ENCODE results near the gene HYOU1.
A peak's percentile ranks its signal among the peaks of the same experiment; 100 is the strongest.

The HYOU1 gene

DNA sequence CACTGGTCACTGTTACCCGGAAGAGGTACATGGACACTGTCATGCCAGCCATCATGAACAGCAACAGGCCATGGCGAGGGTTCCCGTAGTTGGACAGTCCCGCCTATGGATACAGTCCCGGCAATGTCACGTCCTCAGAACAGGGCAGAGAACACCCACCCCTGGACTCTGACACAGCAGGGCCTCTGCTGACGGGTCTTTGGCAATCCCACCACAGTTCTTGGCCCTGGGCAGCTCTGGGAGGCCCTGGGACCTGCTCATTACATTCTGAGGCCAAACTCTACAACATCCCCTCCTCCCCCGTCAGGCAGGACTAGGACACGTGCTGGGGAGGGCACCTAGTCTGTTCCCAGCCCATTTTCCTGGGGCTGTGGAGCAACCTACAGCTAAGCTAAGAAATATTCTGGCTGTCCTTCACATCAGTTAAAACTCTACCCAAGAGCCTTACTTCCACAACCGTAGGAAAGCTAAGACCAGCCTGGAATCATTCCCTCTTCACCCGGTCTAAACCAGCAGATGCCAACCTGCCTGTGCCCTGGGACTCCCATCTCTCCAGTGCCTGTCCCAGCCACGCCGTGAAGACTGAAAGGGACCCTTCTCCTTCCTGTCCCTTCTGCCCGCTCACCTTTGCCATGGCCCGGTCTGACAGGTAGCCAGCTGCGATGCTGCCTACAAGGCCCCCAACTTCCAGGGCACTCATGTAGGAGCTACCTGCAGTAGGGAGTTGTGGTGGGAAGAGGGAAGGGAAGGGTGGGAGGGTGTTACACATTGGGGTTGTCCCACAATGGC lies 30.8 kb downstream of the HYOU1 start:
- Histone ChIP-seq H3K4me2 (ENCODE audit: insufficient read depth, low read length, poor library complexity, severe bottlenecking) (no peak overlapping the region), H3K14ac (ENCODE audit: low read length) (no peak overlapping the region), H3K79me1 (ENCODE audit: low read depth, low read length) (peaks cover 19% of the 10 kb centered on the region), H2BK12ac (ENCODE audit: low read length) (no peak overlapping the region), H2BK120ac (ENCODE audit: low read depth, low read length) (no peak overlapping the region), H3K9ac (ENCODE audit: low read depth, low read length, poor library complexity) (no peak overlapping the region), H3K36me3 (replicated peaks in 1 of 2; ENCODE audit: control insufficient read depth in 2 of 2, insufficient read depth in 2 of 2, low read length in 2 of 2) (peaks cover 56 to 80% of the 10 kb centered on the region in 2 donors), H2AFZ (ENCODE audit: low read length) (no peak overlapping the region), H2BK5ac (ENCODE audit: low read length) (peak overlapping the region; percentile 16), H3K23ac (ENCODE audit: low read depth, low read length, poor library complexity) (no peak overlapping the region), H3K9me3 (replicated peaks in 1 of 2; ENCODE audit: control insufficient read depth in 2 of 2, insufficient read depth in 1 of 2, low read depth in 1 of 2, low read length in 2 of 2) (no peaks in the 10 kb centered on the region), H4K8ac (ENCODE audit: low read depth, low read length) (no peak overlapping the region), H3K4ac (ENCODE audit: low read length) (no peak overlapping the region), H4K91ac (ENCODE audit: low read depth, low read length, poor library complexity) (no peak overlapping the region), H3K27ac (replicated peaks; ENCODE audit: low read length) (no peak overlapping the region), H2AK5ac (ENCODE audit: low read depth, low read length) (no peak overlapping the region), H2BK15ac (ENCODE audit: low read length) (no peak overlapping the region), H3K18ac (ENCODE audit: low read length) (no peak overlapping the region), H3K4me3 (ENCODE audit: low read length in 2 of 2) (no peak overlapping the region), H3K4me1 (ENCODE audit: control insufficient read depth in 2 of 2, insufficient read depth in 1 of 2, low read depth in 1 of 2, low read length in 2 of 2) (peaks cover 6 to 12% of the 10 kb centered on the region in 2 donors), H3K27me3 (ENCODE audit: control insufficient read depth in 3 of 3, insufficient read depth in 3 of 3, low read depth in 1 of 3, low read length in 3 of 3) (no peaks in the 10 kb centered on the region)
- DNase-seq (ENCODE audit: low spot score) = no peak
- WGBS, 2 donors (ENCODE audit: extremely low coverage in 2 of 2, insufficient read length in 2 of 2, insufficient replicate concordance in 1 of 2) = no CpG with 5 or more reads among the region's 16 CpGs

DNA sequence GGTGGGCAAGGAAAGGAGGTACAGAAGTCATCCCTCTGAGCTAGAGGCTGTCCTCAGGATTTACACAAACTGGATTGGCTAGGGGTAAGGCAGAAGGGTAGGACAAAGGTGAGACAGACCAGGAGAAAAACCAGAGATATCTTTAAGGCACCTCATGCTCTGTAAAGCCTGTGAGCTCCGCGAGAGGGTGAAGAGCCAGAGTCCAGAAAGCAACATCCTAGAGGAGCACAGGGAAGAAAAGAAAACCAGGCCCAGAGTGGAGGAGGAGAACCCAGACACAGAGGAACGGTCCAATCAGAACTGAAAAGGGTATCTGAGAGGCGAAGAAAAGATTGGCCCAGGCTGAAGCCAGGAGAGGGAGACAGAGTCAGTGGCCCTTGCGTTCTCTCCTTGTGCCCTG lies 31.5 kb downstream of the HYOU1 start:
- no peak overlapping the region for H3K14ac ChIP-seq (ENCODE audit: low read length)
- H3K36me3 ChIP-seq (replicated peaks in 1 of 2; ENCODE audit: control insufficient read depth in 2 of 2, insufficient read depth in 2 of 2, low read length in 2 of 2) = peaks cover 56 to 85% of the 10 kb centered on the region in 2 donors
- H2BK12ac ChIP-seq (ENCODE audit: low read length) = no peak overlapping the region
- H3K9ac ChIP-seq (ENCODE audit: low read depth, low read length, poor library complexity) = peak overlapping the region; percentile 26
- no peak overlapping the region for H3K4ac ChIP-seq (ENCODE audit: low read length)
- no peak overlapping the region for H2BK120ac ChIP-seq (ENCODE audit: low read depth, low read length)
- H3K27ac ChIP-seq (replicated peaks; ENCODE audit: low read length) = no peak overlapping the region
- H3K23ac ChIP-seq (ENCODE audit: low read depth, low read length, poor library complexity) = no peak overlapping the region
- H2BK15ac ChIP-seq (ENCODE audit: low read length) = no peak overlapping the region
- no peak overlapping the region for H3K4me3 ChIP-seq (ENCODE audit: low read length in 2 of 2)
- no peak overlapping the region for H3K18ac ChIP-seq (ENCODE audit: low read length)
- H4K8ac ChIP-seq (ENCODE audit: low read depth, low read length) = no peak overlapping the region
- no peaks in the 10 kb centered on the region for H3K27me3 ChIP-seq (ENCODE audit: control insufficient read depth in 3 of 3, insufficient read depth in 3 of 3, low read depth in 1 of 3, low read length in 3 of 3)
- no peak overlapping the region for H2AFZ ChIP-seq (ENCODE audit: low read length)
- H3K79me1 ChIP-seq (ENCODE audit: low read depth, low read length) = peaks cover 19% of the 10 kb centered on the region
- H3K4me2 ChIP-seq (ENCODE audit: insufficient read depth, low read length, poor library complexity, severe bottlenecking) = no peak overlapping the region
- no peaks in the 10 kb centered on the region for H3K9me3 ChIP-seq (replicated peaks in 1 of 2; ENCODE audit: control insufficient read depth in 2 of 2, insufficient read depth in 1 of 2, low read depth in 1 of 2, low read length in 2 of 2)
- no CpG with 5 or more reads among the region's 5 CpGs for WGBS, 2 donors (ENCODE audit: extremely low coverage in 2 of 2, insufficient read length in 2 of 2, insufficient replicate concordance in 1 of 2)
- H3K4me1 ChIP-seq (ENCODE audit: control insufficient read depth in 2 of 2, insufficient read depth in 1 of 2, low read depth in 1 of 2, low read length in 2 of 2) = peaks cover 6 to 12% of the 10 kb centered on the region in 2 donors
- H2BK5ac ChIP-seq (ENCODE audit: low read length) = peak overlapping the region; percentile 16
- no peak overlapping the region for H4K91ac ChIP-seq (ENCODE audit: low read depth, low read length, poor library complexity)
- H2AK5ac ChIP-seq (ENCODE audit: low read depth, low read length) = no peak overlapping the region
- DNase-seq (ENCODE audit: low spot score) = no peak

DNA sequence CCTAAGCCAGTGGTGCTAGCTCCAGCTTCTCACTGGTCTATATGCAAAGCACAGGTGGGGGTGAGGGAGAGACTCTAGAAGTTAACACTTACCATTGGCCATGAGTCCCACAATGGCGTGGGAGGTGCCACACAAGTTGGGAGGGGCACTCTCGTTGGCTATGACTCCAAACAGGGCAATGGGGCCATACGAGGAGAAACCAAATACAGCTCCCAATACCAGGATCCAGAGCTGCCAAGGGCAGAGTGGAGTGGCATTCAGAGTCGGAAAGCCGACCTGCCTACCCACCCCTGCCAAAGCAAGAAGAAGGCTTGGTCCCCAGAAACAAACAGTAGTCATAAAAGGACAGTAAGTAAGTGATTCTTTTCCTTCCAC lies 31.9 kb downstream of the HYOU1 start:
- no peak overlapping the region for H4K91ac ChIP-seq (ENCODE audit: low read depth, low read length, poor library complexity)
- no peak overlapping the region for H2BK15ac ChIP-seq (ENCODE audit: low read length)
- no peak overlapping the region for H2AK5ac ChIP-seq (ENCODE audit: low read depth, low read length)
- no peak overlapping the region for H3K4ac ChIP-seq (ENCODE audit: low read length)
- H2BK12ac ChIP-seq (ENCODE audit: low read length) = no peak overlapping the region
- peaks cover 57 to 89% of the 10 kb centered on the region in 2 donors for H3K36me3 ChIP-seq (replicated peaks in 1 of 2; ENCODE audit: control insufficient read depth in 2 of 2, insufficient read depth in 2 of 2, low read length in 2 of 2)
- no peaks in the 10 kb centered on the region for H3K9me3 ChIP-seq (replicated peaks in 1 of 2; ENCODE audit: control insufficient read depth in 2 of 2, insufficient read depth in 1 of 2, low read depth in 1 of 2, low read length in 2 of 2)
- no peak overlapping the region for H2AFZ ChIP-seq (ENCODE audit: low read length)
- H3K4me3 ChIP-seq (ENCODE audit: low read length in 2 of 2) = no peak overlapping the region
- H4K8ac ChIP-seq (ENCODE audit: low read depth, low read length) = no peak overlapping the region
- H2BK120ac ChIP-seq (ENCODE audit: low read depth, low read length) = no peak overlapping the region
- no peak overlapping the region for H3K18ac ChIP-seq (ENCODE audit: low read length)
- H3K79me1 ChIP-seq (ENCODE audit: low read depth, low read length) = peaks cover 14% of the 10 kb centered on the region
- no peak for DNase-seq (ENCODE audit: low spot score)
- H3K4me1 ChIP-seq (ENCODE audit: control insufficient read depth in 2 of 2, insufficient read depth in 1 of 2, low read depth in 1 of 2, low read length in 2 of 2) = peaks cover 6 to 12% of the 10 kb centered on the region in 2 donors
- no peak overlapping the region for H3K9ac ChIP-seq (ENCODE audit: low read depth, low read length, poor library complexity)
- no peak overlapping the region for H3K14ac ChIP-seq (ENCODE audit: low read length)
- no peak overlapping the region for H3K27ac ChIP-seq (replicated peaks; ENCODE audit: low read length)
- no peaks in the 10 kb centered on the region for H3K27me3 ChIP-seq (ENCODE audit: control insufficient read depth in 3 of 3, insufficient read depth in 3 of 3, low read depth in 1 of 3, low read length in 3 of 3)
- H3K23ac ChIP-seq (ENCODE audit: low read depth, low read length, poor library complexity) = no peak overlapping the region
- H2BK5ac ChIP-seq (ENCODE audit: low read length) = no peak overlapping the region
- WGBS, 2 donors (ENCODE audit: extremely low coverage in 2 of 2, insufficient read length in 2 of 2, insufficient replicate concordance in 1 of 2) = no CpG with 5 or more reads among the region's 5 CpGs
- H3K4me2 ChIP-seq (ENCODE audit: insufficient read depth, low read length, poor library complexity, severe bottlenecking) = no peak overlapping the region

DNA sequence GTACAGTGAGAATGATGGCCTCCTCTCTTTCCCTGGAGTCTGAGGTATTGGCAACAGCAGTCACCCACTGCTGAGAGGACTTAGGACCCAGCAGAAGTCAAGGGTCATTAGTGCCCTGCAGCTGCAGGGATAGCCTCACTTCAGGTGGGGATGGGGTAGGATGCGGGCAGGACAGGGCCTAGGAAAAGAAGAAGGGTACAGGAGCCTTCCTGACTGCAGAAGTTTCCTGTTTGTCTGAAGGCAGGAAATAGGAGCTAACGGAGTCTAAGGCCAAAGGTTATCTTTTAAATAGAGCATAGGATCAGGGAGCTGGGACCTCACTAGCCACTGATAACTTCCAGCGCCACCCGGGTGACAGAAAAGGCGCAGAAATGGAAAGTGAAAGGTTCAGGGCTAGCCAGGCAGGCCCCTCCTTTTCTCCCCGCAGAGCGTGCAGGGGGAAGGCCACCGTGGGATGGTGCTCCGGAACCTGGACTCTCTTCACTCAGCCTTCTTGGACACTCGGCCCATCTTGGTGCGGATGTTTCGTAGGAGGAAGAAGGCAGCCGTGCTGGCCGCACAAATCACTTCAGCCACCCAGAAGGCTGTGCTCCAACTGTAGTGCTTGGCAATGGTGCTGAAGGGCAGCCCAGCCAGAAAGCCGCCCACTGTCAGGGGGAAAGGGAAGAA lies 32.4 kb downstream of the HYOU1 start:
- H3K23ac ChIP-seq (ENCODE audit: low read depth, low read length, poor library complexity) = no peak overlapping the region
- no peak overlapping the region for H3K14ac ChIP-seq (ENCODE audit: low read length)
- H3K79me1 ChIP-seq (ENCODE audit: low read depth, low read length) = peaks cover 11% of the 10 kb centered on the region
- no peak overlapping the region for H2BK12ac ChIP-seq (ENCODE audit: low read length)
- no peaks in the 10 kb centered on the region for H3K27me3 ChIP-seq (ENCODE audit: control insufficient read depth in 3 of 3, insufficient read depth in 3 of 3, low read depth in 1 of 3, low read length in 3 of 3)
- H3K4me1 ChIP-seq (ENCODE audit: control insufficient read depth in 2 of 2, insufficient read depth in 1 of 2, low read depth in 1 of 2, low read length in 2 of 2) = peaks cover 5 to 12% of the 10 kb centered on the region in 2 donors
- DNase-seq (ENCODE audit: low spot score) = no peak
- H2AFZ ChIP-seq (ENCODE audit: low read length) = no peak overlapping the region
- WGBS, 2 donors (ENCODE audit: extremely low coverage in 2 of 2, insufficient read length in 2 of 2, insufficient replicate concordance in 1 of 2) = no CpG with 5 or more reads among the region's 15 CpGs
- H3K4me2 ChIP-seq (ENCODE audit: insufficient read depth, low read length, poor library complexity, severe bottlenecking) = no peak overlapping the region
- H3K4ac ChIP-seq (ENCODE audit: low read length) = no peak overlapping the region
- H3K4me3 ChIP-seq (ENCODE audit: low read length in 2 of 2) = no peak overlapping the region
- no peak overlapping the region for H3K9ac ChIP-seq (ENCODE audit: low read depth, low read length, poor library complexity)
- H3K27ac ChIP-seq (replicated peaks; ENCODE audit: low read length) = no peak overlapping the region
- no peak overlapping the region for H2AK5ac ChIP-seq (ENCODE audit: low read depth, low read length)
- no peak overlapping the region for H2BK5ac ChIP-seq (ENCODE audit: low read length)
- no peak overlapping the region for H2BK15ac ChIP-seq (ENCODE audit: low read length)
- no peak overlapping the region for H4K91ac ChIP-seq (ENCODE audit: low read depth, low read length, poor library complexity)
- H4K8ac ChIP-seq (ENCODE audit: low read depth, low read length) = no peak overlapping the region
- no peak overlapping the region for H2BK120ac ChIP-seq (ENCODE audit: low read depth, low read length)
- no peak overlapping the region for H3K18ac ChIP-seq (ENCODE audit: low read length)
- H3K9me3 ChIP-seq (replicated peaks in 1 of 2; ENCODE audit: control insufficient read depth in 2 of 2, insufficient read depth in 1 of 2, low read depth in 1 of 2, low read length in 2 of 2) = peaks cover 0 to 2% of the 10 kb centered on the region in 2 donors
- H3K36me3 ChIP-seq (replicated peaks in 1 of 2; ENCODE audit: control insufficient read depth in 2 of 2, insufficient read depth in 2 of 2, low read length in 2 of 2) = peaks cover 60 to 92% of the 10 kb centered on the region in 2 donors

Measured in neuronal stem cell (in vitro differentiated cells).